HG03521 (cell line): ENCODE measurements around the gene CRYBA4.
A peak's percentile ranks its signal among the peaks of the same experiment; 100 is the strongest.
"Not testable (repeated sequence)": the region's sequence is repeated elsewhere in the genome, so short reads cannot be mapped to it uniquely, and the experiment has no call there.

Experiments
- ATAC-seq: cut with Tn5 transposase; IDR thresholded peaks from one replicate; pipeline ENCODE4 v1.9.1; 2021; ENCODE audit warnings: mild to moderate bottlenecking, moderate library complexity; ENCODE audit not compliant: unreplicated experiment

CRYBA4 gene

DNA sequence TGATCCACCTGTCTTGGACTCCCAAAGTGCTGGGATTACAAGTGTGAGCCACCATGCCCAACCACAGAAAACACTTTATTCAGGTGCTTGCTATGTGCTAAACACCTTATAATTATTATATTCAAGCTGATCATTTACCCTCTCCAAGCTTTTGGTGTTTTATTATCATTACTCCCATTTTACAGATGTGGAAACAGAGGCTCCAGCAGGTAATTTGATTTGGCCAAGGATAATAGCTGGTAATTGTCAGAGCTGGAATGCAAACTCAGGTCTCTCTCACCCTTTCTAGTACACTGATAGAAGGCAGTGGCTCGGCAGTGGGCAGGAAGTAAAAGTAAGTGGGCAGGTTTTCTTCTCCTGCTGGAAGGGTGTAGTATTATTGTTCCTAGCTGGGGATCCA is 28.0 kb upstream of the CRYBA4 start:
- ATAC-seq, result no peak

DNA sequence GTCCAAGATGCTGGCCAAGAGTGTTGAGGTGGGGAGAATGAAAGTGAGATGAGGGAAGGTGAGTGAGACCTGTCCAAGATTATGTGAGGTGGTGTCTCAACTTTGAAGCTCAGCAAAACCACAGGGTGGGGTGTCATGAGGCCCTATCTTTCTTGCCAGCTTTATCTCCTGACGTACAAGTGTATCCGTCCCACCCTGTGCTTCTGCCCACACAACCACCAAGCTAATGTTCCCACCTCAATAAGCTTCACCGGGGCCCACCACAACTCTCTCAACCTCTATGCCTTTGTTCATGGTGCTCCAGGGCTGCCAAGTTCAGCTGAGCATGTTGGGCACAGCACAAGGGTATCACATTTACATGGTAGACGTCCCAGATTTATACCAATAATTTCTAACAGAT is 24.7 kb upstream of the CRYBA4 start:
- no peak for ATAC-seq

GRCh38 chr22:26597480-26597879 is 24.3 kb upstream of the CRYBA4 start:
- ATAC-seq, result no peak

DNA sequence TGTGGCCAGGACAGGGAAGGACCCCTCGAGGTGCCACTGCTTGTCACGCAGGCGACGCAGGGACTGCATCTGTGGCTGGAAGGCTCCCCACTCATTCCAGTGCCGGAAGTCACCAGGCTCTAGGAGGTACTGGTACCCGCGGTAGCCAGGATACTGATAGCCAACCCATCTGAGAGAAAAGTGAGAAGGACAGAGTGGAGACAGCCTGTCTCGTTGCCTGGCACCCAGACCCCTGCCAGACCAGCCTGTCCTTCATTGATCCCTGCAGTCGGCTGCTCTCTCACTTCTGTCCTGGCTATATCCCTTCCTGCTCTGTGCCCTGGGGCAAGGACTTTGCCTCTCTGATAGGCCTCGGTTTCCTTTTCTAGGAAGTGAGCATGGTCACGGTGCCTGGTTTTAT is 22.3 kb upstream of the CRYBA4 start:
- ATAC-seq, result no peak

DNA sequence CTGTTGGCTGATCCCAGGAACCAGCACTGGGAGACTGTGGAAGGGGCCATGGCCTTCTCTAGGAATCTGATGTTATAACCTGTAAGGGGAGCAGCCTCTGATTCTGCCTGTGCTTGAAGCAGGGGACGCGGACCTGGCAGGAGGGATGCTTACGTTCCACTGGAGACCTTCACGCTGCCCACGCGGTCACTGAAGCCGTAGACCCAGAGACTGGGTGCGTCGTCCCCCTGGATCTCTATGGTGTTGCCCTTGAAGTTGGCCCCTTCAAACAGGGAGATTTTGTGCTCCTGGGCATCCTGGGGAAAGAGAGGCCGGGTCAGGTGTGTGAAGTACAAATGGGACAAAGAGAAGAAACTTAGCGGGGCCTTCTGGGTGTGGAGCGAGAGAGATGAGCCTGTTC is 20.0 kb upstream of the CRYBA4 start:
- ATAC-seq, result no peak

- ATAC-seq, result no peak
Observed at GRCh38 chr22:26602127-26602526, 19.6 kb upstream of the CRYBA4 start.

DNA sequence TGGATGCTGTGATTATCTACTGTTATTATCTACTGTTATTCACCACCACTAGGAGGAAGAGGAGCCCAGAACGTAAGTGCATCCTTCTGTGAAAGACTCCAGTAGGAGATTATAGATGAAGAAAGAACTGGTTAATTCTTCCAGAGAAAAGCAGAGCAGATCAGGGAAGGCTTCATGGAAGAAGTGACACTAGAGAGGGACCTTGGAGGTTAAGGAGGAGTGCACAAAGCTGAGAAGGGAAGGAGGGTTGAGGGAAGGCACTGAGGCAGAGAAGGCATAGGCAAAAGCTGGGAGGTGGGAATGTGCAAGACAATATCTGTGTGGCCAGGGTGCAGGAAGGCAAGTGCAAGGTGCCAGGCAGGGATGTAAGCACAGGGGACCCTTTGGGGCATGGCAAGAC is 17.4 kb upstream of the CRYBA4 start:
- ATAC-seq, result no peak

DNA sequence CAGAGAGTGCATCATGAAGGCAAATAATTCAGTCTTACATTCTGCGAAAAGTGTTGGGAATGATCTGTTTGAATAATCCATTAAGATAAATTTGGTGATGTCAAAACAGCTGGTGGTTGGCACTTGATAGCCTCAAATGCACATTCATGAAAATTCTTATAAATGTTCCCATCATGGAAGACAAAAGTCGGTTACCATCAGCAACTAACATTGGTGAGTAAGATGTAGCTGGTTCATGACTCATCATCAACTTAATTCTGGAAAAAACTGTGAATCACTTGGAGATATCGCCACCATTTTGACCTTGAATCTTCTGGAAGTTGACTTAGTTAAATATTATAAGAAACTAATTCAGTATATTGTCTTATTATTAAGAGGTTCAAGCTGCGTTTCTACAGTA is 15.2 kb upstream of the CRYBA4 start:
- ATAC-seq, result no peak

GRCh38 chr22:26608129-26608528 is 13.6 kb upstream of the CRYBA4 start:
- ATAC-seq, result no peak

DNA sequence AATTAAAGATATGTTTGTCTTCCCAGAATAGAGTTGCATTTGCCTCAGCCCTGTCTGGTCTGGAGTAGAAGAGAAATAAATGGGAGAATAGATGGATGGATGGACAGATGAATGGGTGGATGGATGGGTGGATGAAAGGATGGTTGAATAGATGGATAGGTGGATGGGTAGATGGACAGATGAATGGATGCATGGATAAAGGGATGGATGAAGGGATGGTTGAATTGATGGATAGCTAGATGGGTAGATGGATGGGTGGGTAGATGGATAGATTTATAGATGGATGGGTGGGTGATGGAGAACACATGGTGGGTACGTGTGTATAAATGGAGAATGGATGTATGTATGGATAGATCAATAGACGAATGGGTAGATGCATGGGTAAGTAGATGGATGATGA is 12.5 kb upstream of the CRYBA4 start:
- ATAC-seq, result no peak

DNA sequence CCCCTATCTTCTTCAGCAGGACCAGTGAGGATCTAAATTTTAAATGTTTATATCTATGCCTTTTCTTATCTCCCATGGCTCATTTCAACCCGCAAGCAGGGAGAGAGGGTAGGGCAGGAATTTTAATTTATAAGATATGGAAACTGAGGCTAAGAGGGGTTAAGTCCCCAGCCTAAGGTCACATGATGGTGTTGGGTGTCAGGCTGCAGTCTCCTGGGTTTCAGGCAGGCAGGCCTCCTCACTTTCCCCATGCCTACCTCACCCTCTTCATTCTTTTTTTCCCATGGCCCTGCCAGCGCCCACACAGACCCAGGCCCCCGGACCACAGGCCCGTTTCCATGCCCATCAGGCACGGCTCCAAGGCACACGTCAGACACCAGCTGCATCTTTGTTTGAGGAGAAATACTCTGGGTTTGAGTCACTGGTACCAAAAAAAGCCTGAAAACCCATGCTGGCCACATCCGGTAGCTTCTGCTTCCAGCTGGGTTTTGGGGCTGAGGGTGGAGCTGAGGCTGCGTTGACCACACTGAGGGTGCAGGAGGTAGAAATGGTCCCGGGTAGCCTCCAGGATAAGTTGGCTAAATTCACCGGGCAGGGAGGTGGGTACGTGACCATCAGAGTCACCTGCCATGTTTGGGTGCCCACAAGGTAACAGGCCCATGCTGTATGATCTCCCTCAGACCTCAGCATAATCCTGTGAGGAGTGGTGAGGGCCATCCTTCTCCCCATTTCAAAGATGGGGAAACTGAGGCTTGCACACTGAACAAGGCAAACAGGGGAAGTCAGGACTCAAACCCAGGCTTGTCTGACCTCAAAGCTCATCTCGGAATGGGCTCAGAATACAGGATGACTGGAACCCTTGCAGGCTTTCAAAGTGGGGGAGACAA is 11.4 kb upstream of the CRYBA4 start:
- peak; percentile 68 for ATAC-seq

GRCh38 chr22:26610996-26611395 is 10.8 kb upstream of the CRYBA4 start:
- no peak for ATAC-seq

DNA sequence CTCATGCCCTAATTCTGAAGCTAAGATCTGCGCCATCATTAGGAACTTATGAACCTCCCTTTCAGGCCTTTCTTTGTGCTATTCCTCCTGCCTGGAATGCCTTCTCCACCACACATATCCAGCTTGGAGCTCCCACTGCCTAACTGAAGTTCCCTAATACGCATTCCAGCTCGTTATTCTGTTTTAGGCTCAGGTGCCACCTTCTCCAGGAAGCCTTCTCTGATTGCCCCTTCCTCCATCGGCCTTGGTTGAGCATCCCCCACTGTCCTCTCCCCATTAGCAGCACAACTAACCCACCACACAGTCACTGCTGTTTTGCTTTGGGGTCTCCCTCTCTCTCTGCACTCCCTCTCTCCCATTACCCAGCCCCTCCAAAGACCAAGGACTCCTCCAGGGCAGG is 9.1 kb upstream of the CRYBA4 start:
- ATAC-seq, result no peak

DNA sequence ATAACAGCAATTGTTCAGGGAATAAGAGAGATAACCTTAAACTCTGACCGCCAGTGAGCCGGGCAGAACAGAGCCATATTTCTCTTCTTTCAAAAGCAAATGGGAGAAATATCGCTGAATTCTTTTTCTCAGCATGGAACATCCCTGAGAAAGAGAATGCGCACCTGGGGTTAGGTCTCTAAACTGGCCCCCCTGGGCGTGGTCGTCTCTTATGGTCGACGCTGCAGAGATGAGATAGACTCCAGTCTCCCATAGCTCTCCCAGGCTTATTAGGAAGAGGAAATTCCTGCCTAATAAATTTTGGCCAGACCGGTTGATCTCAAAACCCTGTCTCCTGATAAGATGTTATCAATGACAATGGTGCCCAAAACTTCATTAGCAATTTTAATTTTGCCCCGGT is 8.0 kb upstream of the CRYBA4 start:
- ATAC-seq, result not testable (repeated sequence)

- no peak for ATAC-seq
Observed at GRCh38 chr22:26614322-26614721, 7.4 kb upstream of the CRYBA4 start.

- no peak for ATAC-seq
Observed at GRCh38 chr22:26615149-26615548, 6.6 kb upstream of the CRYBA4 start.

- ATAC-seq, result no peak
Observed at GRCh38 chr22:26615830-26616435, 5.8 kb upstream of the CRYBA4 start.

DNA sequence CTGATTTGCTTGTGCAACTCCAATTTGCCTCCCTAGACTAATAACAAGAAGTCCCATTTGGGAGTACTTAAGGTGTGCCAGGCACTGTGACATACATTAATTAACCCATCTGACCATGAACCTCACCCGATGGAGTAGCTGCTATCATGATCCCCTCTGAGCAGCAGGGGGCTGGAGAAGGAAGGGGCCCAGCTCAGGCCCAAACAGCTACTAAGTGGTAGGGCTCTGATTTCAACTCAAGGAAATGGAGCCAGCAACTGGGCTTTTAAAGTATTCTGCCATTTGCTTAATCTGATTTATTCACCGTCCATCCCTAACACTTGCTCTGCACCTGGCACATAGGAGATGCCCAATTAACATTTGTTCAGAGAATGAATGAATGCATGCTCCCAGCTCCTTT is 5.1 kb upstream of the CRYBA4 start:
- no peak for ATAC-seq

DNA sequence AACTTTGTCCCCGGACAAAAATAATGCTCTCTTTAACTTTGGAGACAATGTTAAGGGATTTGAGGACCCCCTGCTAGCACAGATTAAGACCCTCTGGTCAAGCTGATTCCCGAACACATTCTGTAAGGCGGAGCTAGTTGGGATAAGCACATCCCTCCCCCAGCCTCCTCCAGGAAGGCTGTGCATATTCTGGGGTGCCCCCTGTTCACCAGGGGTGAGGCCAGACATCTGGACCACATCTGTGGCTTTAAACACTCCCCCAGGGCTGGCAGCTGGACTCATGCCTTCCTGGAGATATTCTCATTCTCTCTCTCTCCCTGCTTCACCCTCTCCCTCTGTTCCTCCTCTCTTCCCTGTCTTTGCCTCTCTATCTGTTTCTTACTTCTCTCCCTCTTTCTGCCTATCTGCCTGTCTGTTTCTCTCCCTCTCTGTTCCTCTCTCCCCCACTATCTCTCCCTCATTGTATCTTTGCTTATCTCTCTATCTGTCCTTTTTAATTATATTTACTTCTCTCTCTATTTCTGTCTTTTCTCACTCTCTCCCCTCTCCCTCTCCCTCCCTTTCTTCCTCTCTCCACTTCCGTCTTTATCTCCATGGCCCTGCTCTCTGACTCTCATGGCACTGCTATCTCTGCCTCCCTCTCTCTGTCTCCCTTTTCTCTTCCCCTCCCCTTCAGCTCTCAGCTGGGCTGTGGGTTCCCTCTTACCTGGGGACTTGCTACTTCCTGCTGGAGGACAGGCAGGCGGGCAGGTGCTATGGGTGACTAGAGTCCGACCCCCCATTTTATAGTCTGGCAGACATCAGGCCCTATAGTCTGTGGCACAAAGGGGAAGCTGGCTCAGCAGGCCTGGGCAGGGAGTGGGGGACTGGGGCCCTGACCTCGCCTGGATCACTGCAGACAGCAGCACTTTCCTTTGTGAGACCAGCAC is 4.2 kb upstream of the CRYBA4 start, which contains the start of gene CRYBB1:
CRYBB1 (minus strand) TSS at position 757 of the 929 bp plus-strand sequence. CDS start 1,708 bp downstream, outside the sequence.
- no peak for ATAC-seq

- ATAC-seq, result no peak
Observed at GRCh38 chr22:26618455-26618854, 3.3 kb upstream of the CRYBA4 start.

GRCh38 chr22:26619510-26619909 is 2.3 kb upstream of the CRYBA4 start:
- no peak for ATAC-seq
